H1 (cell line): ENCODE results near the gene RAB26.

ENCODE experiments used
- CTCF ChIP-seq, 3 experiments: IDR thresholded peaks; 1 replicate in 2 of 3; 2 replicates in 1 of 3; pipeline versions ENCODE4 v1.5.1 to v1.6.1; 2011; ENCODE audit warnings: low read length in 3 of 3, mild to moderate bottlenecking in 3 of 3, inconsistent platforms in 2 of 3, low read depth in 1 of 3, moderate library complexity in 1 of 3; ENCODE audit not compliant: insufficient read depth in 1 of 3; ENCODE audit errors: control extremely low read depth in 1 of 3
- EZH2 ChIP-seq: fragments of 200-600 bp; sonication (generic); IDR thresholded peaks from 2 replicates; pipeline ENCODE4 v1.7.1; 2012; ENCODE audit warnings: low read depth, mild to moderate bottlenecking, moderate library complexity, low read length, inconsistent platforms; ENCODE audit not compliant: severe bottlenecking
- POLR2A ChIP-seq, 2 experiments: IDR thresholded peaks; 1 replicate in 1 of 2; 2 replicates in 1 of 2; pipeline ENCODE4 v1.6.1; 2011; ENCODE audit warnings: low read depth in 2 of 2, low read length in 2 of 2, mild to moderate bottlenecking in 2 of 2; ENCODE audit errors: control extremely low read depth in 1 of 2

GRCh38 chr16:2150418-2151187 lies 2.2 kb downstream of the RAB26 start:
- TF ChIP-seq POLR2A (IDR thresholded peaks at IDR 0.05; ENCODE audit: control extremely low read depth in 1 of 2, low read depth in 2 of 2, low read length in 2 of 2) (peak in 1 of 2 experiments; percentile 12; a peak in 1 of 3 replicates), CTCF (IDR thresholded peaks at IDR 0.05; ENCODE audit: control extremely low read depth in 1 of 3, insufficient read depth in 1 of 3, low read depth in 1 of 3, low read length in 3 of 3) (no peak), EZH2 (no peak)
